ENCODE data around the gene LMBR1.
"Not testable (repeated sequence)": the region's sequence is repeated elsewhere in the genome, so short reads cannot be mapped to it uniquely, and the experiment has no call there.

LMBR1 gene

GRCh38 chr7:156652886-156653568 is 240.0 kb downstream of the LMBR1 start:
- no peak overlapping the region for H3K9ac ChIP-seq (ENCODE audit: low read depth, low read length)
- H4K20me1 ChIP-seq (ENCODE audit: insufficient read depth, low read length), result no peaks in the 10 kb centered on the region
- no peaks in the 10 kb centered on the region for H3K79me2 ChIP-seq (ENCODE audit: insufficient read depth, low read length)
- no peaks in the 10 kb centered on the region for H3K36me3 ChIP-seq (ENCODE audit: insufficient read depth, low read length)
- H2AFZ ChIP-seq (ENCODE audit: low read depth, low read length), result no peak overlapping the region
- no peak overlapping the region for H3K27ac ChIP-seq (ENCODE audit: low read length)
- no peaks in the 10 kb centered on the region for H3K4me1 ChIP-seq (ENCODE audit: insufficient read depth, low read length)
- H3K4me2 ChIP-seq (ENCODE audit: insufficient read depth, low read length), result no peak overlapping the region
- DNase-seq (no peak), ATAC-seq (ENCODE audit: insufficient read depth, low read depth) (no peak)
- no peaks in the 10 kb centered on the region for H3K27me3 ChIP-seq (ENCODE audit: insufficient read depth, low read length, poor library complexity)
- no peak overlapping the region for H3K4me3 ChIP-seq (ENCODE audit: low read depth in 1 of 2, low read length in 2 of 2)
- peaks cover 11% of the 10 kb centered on the region for H3K9me3 ChIP-seq (ENCODE audit: insufficient read depth, low read length, severe bottlenecking)
- TF ChIP-seq CTCF (IDR thresholded peaks at IDR 0.05; ENCODE audit: borderline replicate concordance, extremely low read depth, low read length, poor library complexity, severe bottlenecking), result no peak
- TF ChIP-seq EZH2 (IDR thresholded peaks at IDR 0.05; ENCODE audit: borderline replicate concordance, low read depth, low read length, severe bottlenecking), result no peak

GRCh38 chr7:156651474-156651873 is 241.5 kb downstream of the LMBR1 start:
- H3K9ac ChIP-seq (ENCODE audit: low read depth, low read length), result no peak overlapping the region
- no peaks in the 10 kb centered on the region for H3K79me2 ChIP-seq (ENCODE audit: insufficient read depth, low read length)
- H3K9me3 ChIP-seq (ENCODE audit: insufficient read depth, low read length, severe bottlenecking), result peaks cover 11% of the 10 kb centered on the region
- no peaks in the 10 kb centered on the region for H3K36me3 ChIP-seq (ENCODE audit: insufficient read depth, low read length)
- DNase-seq (no peak), ATAC-seq (ENCODE audit: insufficient read depth, low read depth) (no peak)
- no peaks in the 10 kb centered on the region for H4K20me1 ChIP-seq (ENCODE audit: insufficient read depth, low read length)
- no peaks in the 10 kb centered on the region for H3K27me3 ChIP-seq (ENCODE audit: insufficient read depth, low read length, poor library complexity)
- H3K27ac ChIP-seq (ENCODE audit: low read length), result no peak overlapping the region
- TF ChIP-seq CTCF (IDR thresholded peaks at IDR 0.05; ENCODE audit: borderline replicate concordance, extremely low read depth, low read length, poor library complexity, severe bottlenecking) (no peak), EZH2 (IDR thresholded peaks at IDR 0.05; ENCODE audit: borderline replicate concordance, low read depth, low read length, severe bottlenecking) (no peak)
- no peak overlapping the region for H2AFZ ChIP-seq (ENCODE audit: low read depth, low read length)
- no peaks in the 10 kb centered on the region for H3K4me1 ChIP-seq (ENCODE audit: insufficient read depth, low read length)
- no peak overlapping the region for H3K4me3 ChIP-seq (ENCODE audit: low read depth in 1 of 2, low read length in 2 of 2)
- no peak overlapping the region for H3K4me2 ChIP-seq (ENCODE audit: insufficient read depth, low read length)

- H3K27ac ChIP-seq (ENCODE audit: low read length), result no peak overlapping the region
- no peak for DNase-seq
- ATAC-seq (ENCODE audit: insufficient read depth, low read depth), result no peak
- H3K4me3 ChIP-seq (ENCODE audit: low read depth in 1 of 2, low read length in 2 of 2), result no peak overlapping the region
- no peaks in the 10 kb centered on the region for H3K4me1 ChIP-seq (ENCODE audit: insufficient read depth, low read length)
- no peak overlapping the region for H3K9ac ChIP-seq (ENCODE audit: low read depth, low read length)
- H3K9me3 ChIP-seq (ENCODE audit: insufficient read depth, low read length, severe bottlenecking), result peaks cover 11% of the 10 kb centered on the region
- no peak overlapping the region for H2AFZ ChIP-seq (ENCODE audit: low read depth, low read length)
- TF ChIP-seq EZH2 (IDR thresholded peaks at IDR 0.05; ENCODE audit: borderline replicate concordance, low read depth, low read length, severe bottlenecking), result no peak
- no peak for TF ChIP-seq CTCF (IDR thresholded peaks at IDR 0.05; ENCODE audit: borderline replicate concordance, extremely low read depth, low read length, poor library complexity, severe bottlenecking)
- no peaks in the 10 kb centered on the region for H3K79me2 ChIP-seq (ENCODE audit: insufficient read depth, low read length)
- no peaks in the 10 kb centered on the region for H4K20me1 ChIP-seq (ENCODE audit: insufficient read depth, low read length)
- H3K36me3 ChIP-seq (ENCODE audit: insufficient read depth, low read length), result no peaks in the 10 kb centered on the region
- H3K27me3 ChIP-seq (ENCODE audit: insufficient read depth, low read length, poor library complexity), result no peaks in the 10 kb centered on the region
- no peak overlapping the region for H3K4me2 ChIP-seq (ENCODE audit: insufficient read depth, low read length)
These were observed 242.9 kb downstream of the LMBR1 start for GRCh38 chr7:156650042-156650441.

- DNase-seq; H3K4me3 ChIP-seq (ENCODE audit: low read depth in 1 of 2, low read length in 2 of 2); H3K27me3 ChIP-seq (ENCODE audit: insufficient read depth, low read length, poor library complexity); H3K9ac ChIP-seq (ENCODE audit: low read depth, low read length); H3K4me1 ChIP-seq (ENCODE audit: insufficient read depth, low read length); H3K27ac ChIP-seq (ENCODE audit: low read length); H2AFZ ChIP-seq (ENCODE audit: low read depth, low read length); ATAC-seq (ENCODE audit: insufficient read depth, low read depth); H4K20me1 ChIP-seq (ENCODE audit: insufficient read depth, low read length); H3K4me2 ChIP-seq (ENCODE audit: insufficient read depth, low read length); H3K36me3 ChIP-seq (ENCODE audit: insufficient read depth, low read length); H3K79me2 ChIP-seq (ENCODE audit: insufficient read depth, low read length): not testable (repeated sequence)
- H3K9me3 ChIP-seq (ENCODE audit: insufficient read depth, low read length, severe bottlenecking), result peaks cover 11% of the 10 kb centered on the region
These were observed 245.7 kb downstream of the LMBR1 start for GRCh38 chr7:156647330-156647729.
